Retinal pigment epithelial cell (primary cell): Measurements from ENCODE around the gene CASQ1.

Experiments used
- DNase-seq: peaks from one replicate; pipeline ENCODE4 v3.0.0-alpha.2; 2010; ENCODE audit warnings: low read depth
- H3K4me3 ChIP-seq: 2 replicates; pipeline ENCODE4 v1.5.1; 2011; ENCODE audit warnings: mild to moderate bottlenecking, low read length, control low read depth, moderate library complexity
- CTCF ChIP-seq: conservative IDR thresholded peaks from 2 replicates; pipeline ENCODE4 v1.5.1; 2011; ENCODE audit warnings: low read depth, low read length, control low read depth, inconsistent platforms

CASQ1 gene

GRCh38 chr1:160251011-160251410 lies 60.6 kb downstream of the CASQ1 start:
- DNase-seq: no peak
- no peak overlapping the region for H3K4me3 ChIP-seq
- no peak for TF ChIP-seq CTCF
